Mucosa of rectum (tissue), 2 donors: ENCODE results near the gene FXYD2.
A peak's percentile ranks its signal among the peaks of the same experiment; 100 is the strongest.
"Not testable (repeated sequence)": the region's sequence is repeated elsewhere in the genome, so short reads cannot be mapped to it uniquely, and the experiment has no call there.

Source experiments
- H3K27ac ChIP-seq, 2 donors: one replicate each; pipeline ENCODE4 v1.7.0; 2013; ENCODE audit warnings: inconsistent platforms in 2 of 2, low read depth in 2 of 2, low read length in 2 of 2
- H3K27me3 ChIP-seq, 2 donors: one replicate each; pipeline ENCODE4 v1.7.0; 2013; ENCODE audit warnings: low read length in 2 of 2; ENCODE audit not compliant: control insufficient read depth in 2 of 2, insufficient read depth in 2 of 2
- H3K36me3 ChIP-seq, 2 donors: one replicate each; pipeline ENCODE4 v1.7.0; 2013; ENCODE audit warnings: low read length in 2 of 2; ENCODE audit not compliant: control insufficient read depth in 2 of 2, insufficient read depth in 2 of 2
- H3K4me1 ChIP-seq, 2 donors: one replicate each; pipeline ENCODE4 v1.7.0; 2013; ENCODE audit warnings: low read length in 2 of 2, mild to moderate bottlenecking in 1 of 2; ENCODE audit not compliant: control insufficient read depth in 2 of 2, insufficient read depth in 2 of 2
- H3K4me3 ChIP-seq, 2 donors: one replicate each; pipeline ENCODE4 v1.7.0; 2013; ENCODE audit warnings: low read length in 2 of 2
- H3K9ac ChIP-seq, 2 donors: one replicate each; pipeline ENCODE4 v1.7.0; 2013; ENCODE audit warnings: low read length in 2 of 2, low read depth in 1 of 2, mild to moderate bottlenecking in 1 of 2
- H3K9me3 ChIP-seq, 2 donors: one replicate each; pipeline ENCODE4 v1.7.0; 2013; ENCODE audit warnings: low read length in 2 of 2; ENCODE audit not compliant: control insufficient read depth in 2 of 2
- donor health status: healthy.
- donor health status: Normal muscosa, but diverticular disease.

FXYD2 gene

DNA sequence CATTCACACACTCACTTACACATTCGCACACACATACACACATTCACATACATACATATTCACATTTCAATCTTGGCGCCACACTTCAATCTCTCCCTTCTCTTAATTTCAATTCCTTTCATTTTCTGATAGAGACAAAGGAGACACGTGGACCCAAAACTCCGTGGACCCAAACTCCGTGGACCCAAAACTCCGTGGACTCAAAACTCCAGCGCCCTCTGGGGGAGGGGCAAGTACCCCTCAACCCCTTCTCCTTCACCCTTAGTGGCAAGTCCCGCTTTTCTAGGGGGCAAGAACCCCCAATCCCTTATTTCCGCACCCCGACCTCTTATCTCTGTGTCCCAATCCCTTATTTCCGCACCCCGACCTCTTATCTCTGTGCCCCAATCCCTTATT, 14.5 kb downstream of the FXYD2 start:
- H3K27me3 ChIP-seq, H3K9me3 ChIP-seq, H3K36me3 ChIP-seq, H3K4me3 ChIP-seq, H3K9ac ChIP-seq, H3K27ac ChIP-seq: not testable (repeated sequence)
- H3K4me1 ChIP-seq, result peaks cover 20 to 24% of the 10 kb centered on the region in 2 donors

DNA sequence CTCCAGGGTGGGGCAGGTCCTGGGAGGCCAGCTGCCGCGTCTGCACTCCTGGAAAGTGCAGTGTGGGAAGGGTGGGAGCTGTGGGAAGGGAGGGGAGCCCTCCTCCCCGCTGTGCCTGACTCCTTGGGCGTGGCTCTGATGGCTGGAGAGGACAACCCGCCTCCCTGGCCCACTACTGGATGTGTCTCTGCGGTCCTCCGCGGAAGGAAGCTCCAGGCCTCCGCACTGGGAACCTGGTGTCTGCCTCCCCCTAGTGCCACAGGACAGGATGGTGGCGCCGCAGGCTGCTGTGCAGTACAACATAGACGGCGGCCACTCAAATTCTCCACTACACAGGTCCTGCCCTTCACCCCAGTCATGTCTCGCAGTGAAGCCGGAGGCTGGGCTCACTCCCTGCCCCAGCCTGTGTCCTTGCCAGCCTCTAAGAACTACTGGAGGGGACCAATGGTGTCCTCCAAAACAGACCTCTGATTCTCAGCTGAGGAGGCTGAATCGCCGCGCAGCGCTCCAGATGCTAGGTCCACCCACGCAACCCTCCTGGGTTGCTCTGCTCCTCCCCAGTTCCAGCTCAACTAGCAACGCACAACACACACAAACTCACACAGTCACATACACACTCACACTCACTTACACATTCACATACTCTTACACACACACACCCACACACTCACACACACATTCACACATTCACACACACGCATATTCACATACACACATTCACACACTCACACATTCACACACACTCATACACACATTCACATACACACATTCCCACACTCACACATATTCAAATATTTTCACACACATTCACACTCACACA, 15.1 kb downstream of the FXYD2 start:
- H3K4me3 ChIP-seq, result no peak overlapping the region
- no peaks in the 10 kb centered on the region for H3K9me3 ChIP-seq
- peak overlapping the region; percentile 35 to 62 for H3K27ac ChIP-seq
- H3K36me3 ChIP-seq, result no peaks in the 10 kb centered on the region
- H3K9ac ChIP-seq, result peak overlapping the region; percentile 7 to 51
- H3K4me1 ChIP-seq, result peaks cover 14 to 17% of the 10 kb centered on the region in 2 donors
- no peaks in the 10 kb centered on the region for H3K27me3 ChIP-seq

DNA sequence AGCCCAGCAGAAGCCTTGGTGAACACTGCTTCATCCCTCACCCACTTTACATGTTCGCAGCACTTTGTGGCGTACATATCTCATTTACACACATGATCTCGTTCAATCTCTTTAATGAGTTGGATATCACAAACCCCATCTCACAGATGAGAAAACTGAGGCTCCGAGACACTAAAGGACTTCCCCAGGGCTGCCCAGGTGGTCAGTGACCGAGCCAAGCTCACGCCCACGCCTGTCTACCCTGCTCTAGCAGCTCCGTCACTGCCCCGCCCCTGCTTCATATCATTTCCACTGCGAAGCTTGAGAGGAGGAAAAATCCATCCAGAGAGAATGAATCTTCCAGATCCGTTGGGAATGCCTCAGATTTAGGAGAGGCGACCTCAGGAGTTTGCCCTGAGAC, 15.8 kb downstream of the FXYD2 start:
- H3K4me3 ChIP-seq, result no peak overlapping the region
- H3K36me3 ChIP-seq, result no peaks in the 10 kb centered on the region
- H3K4me1 ChIP-seq, result peaks cover 9 to 12% of the 10 kb centered on the region in 2 donors
- no peaks in the 10 kb centered on the region for H3K9me3 ChIP-seq
- H3K27me3 ChIP-seq, result no peaks in the 10 kb centered on the region
- H3K27ac ChIP-seq, result peak overlapping the region; percentile 35 to 62
- H3K9ac ChIP-seq, result peak overlapping the region; percentile 7 to 51

GRCh38 chr11:117807482-117808327, 16.8 kb downstream of the FXYD2 start:
- no peaks in the 10 kb centered on the region for H3K9me3 ChIP-seq
- H3K27ac ChIP-seq, result no peak overlapping the region
- H3K36me3 ChIP-seq, result no peaks in the 10 kb centered on the region
- H3K27me3 ChIP-seq, result no peaks in the 10 kb centered on the region
- H3K4me1 ChIP-seq, result peaks cover 9 to 12% of the 10 kb centered on the region in 2 donors
- H3K9ac ChIP-seq, result no peak overlapping the region
- H3K4me3 ChIP-seq, result no peak overlapping the region

- Histone ChIP-seq H3K27ac (no peak overlapping the region), H3K36me3 (no peaks in the 10 kb centered on the region), H3K27me3 (no peaks in the 10 kb centered on the region)
These were observed 17.7 kb downstream of the FXYD2 start for GRCh38 chr11:117806846-117807245.

GRCh38 chr11:117805045-117805444, 19.5 kb downstream of the FXYD2 start:
- Histone ChIP-seq H3K27me3 (no peaks in the 10 kb centered on the region), H3K9ac (no peak overlapping the region), H3K4me3 (no peak overlapping the region), H3K36me3 (no peaks in the 10 kb centered on the region), H3K9me3 (no peaks in the 10 kb centered on the region), H3K27ac (no peak overlapping the region), H3K4me1 (peaks cover 9 to 12% of the 10 kb centered on the region in 2 donors)

More at GRCh38 chr11:117806846-117807245, 17.7 kb downstream of the FXYD2 start:
- peaks cover 9 to 12% of the 10 kb centered on the region in 2 donors for H3K4me1 ChIP-seq
- no peaks in the 10 kb centered on the region for H3K9me3 ChIP-seq
- H3K4me3 ChIP-seq, result no peak overlapping the region
- H3K9ac ChIP-seq, result no peak overlapping the region

GRCh38 chr11:117803896-117804295, 20.6 kb downstream of the FXYD2 start:
- Histone ChIP-seq H3K36me3 (no peaks in the 10 kb centered on the region), H3K27ac (no peak overlapping the region), H3K4me1 (peaks cover 2 to 6% of the 10 kb centered on the region in 2 donors), H3K9me3 (no peaks in the 10 kb centered on the region), H3K9ac (no peak overlapping the region), H3K27me3 (no peaks in the 10 kb centered on the region), H3K4me3 (no peak overlapping the region)

DNA sequence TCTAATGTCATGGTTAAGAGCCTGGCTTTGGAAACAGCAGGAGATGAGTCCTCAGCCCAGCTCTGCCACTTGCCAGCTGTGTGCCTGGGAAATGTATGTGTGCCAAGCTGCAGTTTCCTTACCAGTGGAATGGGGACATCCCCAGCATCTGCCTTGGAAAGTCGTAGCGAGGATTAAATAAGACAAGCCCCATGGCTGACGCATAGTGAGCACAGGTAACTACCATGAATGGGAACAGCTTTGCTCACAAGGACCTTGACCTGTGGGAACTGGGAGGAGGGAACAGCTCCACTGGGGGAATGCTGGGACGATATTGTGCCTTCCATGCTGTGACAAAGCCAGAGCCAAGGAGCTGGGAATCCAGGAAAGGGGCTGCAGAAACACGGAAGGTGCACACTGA, 24.9 kb downstream of the FXYD2 start:
- H3K9me3 ChIP-seq, result no peaks in the 10 kb centered on the region
- peaks cover 8 to 11% of the 10 kb centered on the region in 2 donors for H3K4me1 ChIP-seq
- H3K4me3 ChIP-seq, result no peak overlapping the region
- no peak overlapping the region for H3K27ac ChIP-seq
- no peaks in the 10 kb centered on the region for H3K36me3 ChIP-seq
- H3K9ac ChIP-seq, result no peak overlapping the region
- peaks cover 11 to 14% of the 10 kb centered on the region in 2 donors for H3K27me3 ChIP-seq

DNA sequence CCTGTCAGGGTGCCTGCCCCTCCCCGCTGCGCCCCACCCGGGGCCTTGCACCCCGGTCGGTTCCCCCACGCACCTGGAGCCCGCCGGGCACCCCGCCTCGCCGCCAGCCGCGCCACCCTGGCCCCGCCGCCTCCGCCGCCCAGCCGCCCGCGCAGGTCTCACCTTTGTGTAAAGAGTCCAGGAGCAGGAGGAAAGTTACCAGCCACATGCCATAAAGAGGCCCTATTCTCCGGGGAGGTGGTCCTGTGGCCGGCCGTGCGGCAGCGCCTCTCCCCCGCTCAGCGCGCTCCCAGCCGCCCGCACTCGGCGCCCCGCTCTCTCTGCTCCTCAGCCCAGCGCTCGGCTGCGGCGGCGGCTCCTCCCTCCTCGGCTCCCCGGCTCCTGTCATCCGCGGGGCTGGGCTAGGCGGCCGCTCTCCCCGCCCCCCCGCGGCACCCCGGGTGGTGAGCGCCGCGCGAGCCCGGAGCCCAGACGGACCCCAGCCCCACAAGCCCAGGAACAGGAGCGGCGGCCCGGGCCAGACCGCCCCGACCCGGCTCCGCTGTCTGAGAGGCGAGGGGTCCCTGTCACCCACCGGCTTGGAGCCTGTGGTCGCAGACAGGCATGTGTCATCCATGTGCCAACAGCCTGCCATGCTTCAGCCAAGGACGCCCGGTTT, 27.5 kb downstream of the FXYD2 start, which contains the start of gene DSCAML1:
DSCAML1 (minus strand) TSS at position 345 of the 658 bp plus-strand sequence; CDS start at position 208, 137 bp downstream.
- Histone ChIP-seq H3K9ac (peak within 1 kb of the TSS in 1 of 2 donors; percentile 30), H3K27me3 (peaks cover 17 to 20% of the 10 kb centered on the region in 2 donors), H3K4me1 (peaks cover 8 to 11% of the 10 kb centered on the region in 2 donors), H3K27ac (no peak within 1 kb of the TSS), H3K4me3 (peak within 1 kb of the TSS; percentile 49 to 56), H3K36me3 (no peaks in the 10 kb centered on the region), H3K9me3 (no peaks in the 10 kb centered on the region)
